HG02571 (cell line): Measurements from ENCODE around the gene TCOF1.

Source experiments
- ATAC-seq: cut with Tn5 transposase; IDR thresholded peaks from one replicate; pipeline ENCODE4 v1.9.1; 2021; ENCODE audit warnings: mild to moderate bottlenecking, moderate library complexity; ENCODE audit not compliant: unreplicated experiment

TCOF1 gene

DNA sequence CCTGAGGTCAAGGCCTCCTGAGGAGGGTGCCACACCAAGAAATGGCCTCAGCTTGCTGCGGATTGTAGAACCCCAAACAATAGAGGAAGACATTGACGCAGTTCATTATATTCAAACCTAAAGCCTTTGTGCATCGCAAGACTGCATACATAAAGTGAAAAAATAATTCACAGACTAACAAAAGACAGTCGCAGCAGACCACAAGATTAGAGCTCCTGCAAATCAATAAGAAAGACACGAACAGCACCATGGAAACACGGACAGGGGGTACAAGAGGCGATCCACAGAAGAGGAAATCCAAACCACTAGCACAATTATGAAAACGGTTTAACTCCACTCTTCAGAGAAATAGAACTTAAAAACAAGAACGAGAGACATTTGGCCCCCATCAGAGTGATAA is 10.0 kb upstream of the TCOF1 start:
- ATAC-seq: no peak

- no peak for ATAC-seq
Observed at GRCh38 chr5:150349681-150350275, 7.7 kb upstream of the TCOF1 start.

GRCh38 chr5:150350524-150351344 is 6.8 kb upstream of the TCOF1 start:
- ATAC-seq: peak; percentile 94

DNA sequence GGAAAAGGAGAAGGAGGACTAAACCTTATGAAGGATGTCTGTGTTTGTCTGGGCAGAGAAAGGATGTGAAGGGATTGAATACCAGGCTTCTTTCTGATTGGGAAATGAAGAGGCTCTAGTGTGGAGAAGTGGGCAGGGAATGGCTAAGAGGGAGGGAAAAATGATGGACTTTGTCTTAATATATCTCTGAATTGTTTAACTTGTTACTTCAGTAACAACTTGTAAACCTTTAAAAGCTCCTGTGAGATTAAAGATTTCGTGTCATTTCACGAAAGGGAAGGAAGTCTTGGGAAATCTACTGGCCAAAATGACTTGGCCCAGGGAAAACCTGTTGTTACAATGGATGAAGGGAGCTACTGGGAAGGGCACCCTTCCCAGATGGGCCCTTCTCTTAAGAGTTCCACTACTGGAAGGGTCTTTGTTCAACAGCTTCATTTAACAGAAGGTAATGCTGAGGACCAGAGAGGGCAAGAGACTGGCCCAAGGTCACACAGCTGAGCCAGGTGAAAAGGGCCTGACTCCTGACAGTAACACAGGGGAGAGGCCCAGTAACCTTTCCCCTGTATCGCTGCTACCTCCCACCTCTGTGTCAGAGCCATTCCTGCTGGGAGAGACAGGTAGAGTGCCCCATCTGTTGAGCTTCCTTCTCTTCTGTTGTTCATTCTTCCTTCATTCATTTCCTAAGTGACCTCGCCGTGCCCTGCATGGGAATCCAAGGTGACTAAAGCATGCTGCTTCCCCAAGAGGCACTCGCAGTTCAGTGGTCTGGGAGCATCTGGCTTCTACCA is 5.1 kb upstream of the TCOF1 start:
- no peak for ATAC-seq

DNA sequence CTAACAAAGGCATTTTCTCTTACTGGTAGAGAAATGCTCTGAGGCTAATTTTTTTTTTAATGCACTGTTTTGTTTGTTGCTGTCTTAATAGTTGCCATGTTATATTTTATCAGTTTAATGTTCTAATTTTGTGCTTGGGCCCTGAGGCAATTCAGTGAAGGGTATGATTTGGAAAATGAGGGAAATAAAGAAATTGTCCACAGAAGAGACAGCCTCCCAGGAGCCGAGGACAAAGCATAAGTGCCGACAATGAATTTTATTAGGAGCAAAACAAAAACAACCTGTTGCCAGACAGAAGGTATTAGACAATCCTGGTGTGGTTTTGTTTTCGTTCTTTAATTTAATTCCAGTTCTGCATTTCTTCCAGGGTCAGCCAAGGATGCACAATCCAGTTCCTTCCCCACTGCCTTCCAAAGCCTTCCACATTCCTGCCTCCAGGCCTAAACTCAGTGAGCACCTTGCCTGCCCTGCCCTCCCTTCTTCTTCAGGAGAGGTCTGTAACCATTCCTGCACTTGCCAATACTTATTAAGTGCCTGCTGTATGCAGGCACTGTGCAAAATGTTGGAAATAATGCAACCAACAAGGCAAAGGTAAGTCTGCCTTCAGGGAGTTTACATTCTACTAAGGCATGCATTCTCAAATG is 4.3 kb upstream of the TCOF1 start:
- ATAC-seq: no peak

GRCh38 chr5:150355791-150356190 is 1.7 kb upstream of the TCOF1 start:
- no peak for ATAC-seq

- no peak for ATAC-seq
Observed at GRCh38 chr5:150356575-150357294, 762 bp upstream of the TCOF1 start.

GRCh38 chr5:150358261-150359095 is 981 bp downstream of the TCOF1 start:
- ATAC-seq: no peak

DNA sequence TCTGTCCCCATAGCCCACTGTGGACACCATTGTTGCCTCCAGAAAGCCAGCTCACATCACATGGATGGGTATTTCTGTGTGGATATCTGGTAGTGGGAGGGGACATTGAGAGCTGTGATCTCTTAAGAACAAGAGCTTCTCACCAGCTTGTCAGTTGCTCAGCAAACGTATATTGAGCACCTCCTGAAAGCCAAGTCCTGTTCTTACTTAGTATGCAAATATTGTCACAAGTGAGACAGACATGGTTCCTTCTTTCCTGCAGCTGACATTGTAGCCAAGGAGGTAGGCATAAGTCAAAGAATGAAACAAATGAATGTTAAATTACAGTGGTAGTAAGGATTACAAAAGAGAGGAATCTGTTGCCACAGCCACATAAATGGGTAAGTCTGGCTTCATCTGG is 3.8 kb downstream of the TCOF1 start:
- peak; percentile 47 for ATAC-seq

DNA sequence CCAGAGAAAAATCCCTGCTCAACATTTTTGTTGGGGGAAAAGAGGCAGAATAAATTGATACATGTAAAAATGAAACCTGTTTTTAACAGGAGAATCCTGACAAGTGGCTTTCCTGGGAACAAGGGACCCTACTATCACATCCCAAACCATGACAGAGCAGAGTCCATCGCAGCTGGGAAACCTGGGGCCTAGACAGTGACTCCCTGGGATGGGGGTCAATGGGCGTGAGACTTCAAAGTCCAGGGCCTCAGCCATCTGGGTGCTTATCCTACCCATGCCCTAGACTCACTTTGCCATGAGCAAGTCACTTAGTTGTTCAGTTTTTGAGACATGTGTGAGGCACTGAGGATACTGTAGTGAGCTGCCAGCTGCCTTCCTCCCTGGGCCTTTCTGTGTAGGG is 5.7 kb downstream of the TCOF1 start:
- ATAC-seq: no peak

- no peak for ATAC-seq
Observed at GRCh38 chr5:150364004-150364403, 6.5 kb downstream of the TCOF1 start.

DNA sequence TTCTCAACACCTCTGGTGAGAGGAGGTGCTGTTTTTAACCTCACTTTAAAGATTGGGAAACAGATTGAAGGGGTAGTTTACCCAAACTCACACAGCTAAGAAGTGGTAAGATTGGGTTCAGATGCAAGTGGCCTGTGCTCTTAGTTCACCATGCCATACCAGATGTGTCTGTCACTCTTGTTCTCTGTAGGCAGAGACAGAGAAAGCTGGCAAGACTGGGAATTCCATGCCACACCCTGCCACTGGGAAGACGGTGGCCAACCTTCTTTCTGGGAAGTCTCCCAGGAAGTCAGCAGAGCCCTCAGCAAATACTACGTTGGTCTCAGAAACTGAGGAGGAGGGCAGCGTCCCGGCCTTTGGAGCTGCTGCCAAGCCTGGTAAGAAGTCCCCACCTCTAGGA is 11.0 kb downstream of the TCOF1 start:
- no peak for ATAC-seq

- no peak for ATAC-seq
Observed at GRCh38 chr5:150372639-150373038, 15.1 kb downstream of the TCOF1 start.

DNA sequence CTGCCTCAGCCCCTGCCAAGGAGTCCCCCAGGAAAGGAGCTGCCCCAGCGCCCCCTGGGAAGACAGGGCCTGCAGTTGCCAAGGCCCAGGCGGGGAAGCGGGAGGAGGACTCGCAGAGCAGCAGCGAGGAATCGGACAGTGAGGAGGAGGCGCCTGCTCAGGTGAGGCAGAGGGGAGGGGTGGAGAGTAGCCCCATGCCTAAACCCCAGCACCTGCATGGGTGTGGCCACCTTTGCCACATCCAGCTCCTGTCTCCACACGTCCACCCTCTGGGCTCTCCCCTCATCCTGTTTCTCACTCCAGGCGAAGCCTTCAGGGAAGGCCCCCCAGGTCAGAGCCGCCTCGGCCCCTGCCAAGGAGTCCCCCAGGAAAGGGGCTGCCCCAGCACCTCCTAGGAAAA is 17.2 kb downstream of the TCOF1 start:
- ATAC-seq: no peak

DNA sequence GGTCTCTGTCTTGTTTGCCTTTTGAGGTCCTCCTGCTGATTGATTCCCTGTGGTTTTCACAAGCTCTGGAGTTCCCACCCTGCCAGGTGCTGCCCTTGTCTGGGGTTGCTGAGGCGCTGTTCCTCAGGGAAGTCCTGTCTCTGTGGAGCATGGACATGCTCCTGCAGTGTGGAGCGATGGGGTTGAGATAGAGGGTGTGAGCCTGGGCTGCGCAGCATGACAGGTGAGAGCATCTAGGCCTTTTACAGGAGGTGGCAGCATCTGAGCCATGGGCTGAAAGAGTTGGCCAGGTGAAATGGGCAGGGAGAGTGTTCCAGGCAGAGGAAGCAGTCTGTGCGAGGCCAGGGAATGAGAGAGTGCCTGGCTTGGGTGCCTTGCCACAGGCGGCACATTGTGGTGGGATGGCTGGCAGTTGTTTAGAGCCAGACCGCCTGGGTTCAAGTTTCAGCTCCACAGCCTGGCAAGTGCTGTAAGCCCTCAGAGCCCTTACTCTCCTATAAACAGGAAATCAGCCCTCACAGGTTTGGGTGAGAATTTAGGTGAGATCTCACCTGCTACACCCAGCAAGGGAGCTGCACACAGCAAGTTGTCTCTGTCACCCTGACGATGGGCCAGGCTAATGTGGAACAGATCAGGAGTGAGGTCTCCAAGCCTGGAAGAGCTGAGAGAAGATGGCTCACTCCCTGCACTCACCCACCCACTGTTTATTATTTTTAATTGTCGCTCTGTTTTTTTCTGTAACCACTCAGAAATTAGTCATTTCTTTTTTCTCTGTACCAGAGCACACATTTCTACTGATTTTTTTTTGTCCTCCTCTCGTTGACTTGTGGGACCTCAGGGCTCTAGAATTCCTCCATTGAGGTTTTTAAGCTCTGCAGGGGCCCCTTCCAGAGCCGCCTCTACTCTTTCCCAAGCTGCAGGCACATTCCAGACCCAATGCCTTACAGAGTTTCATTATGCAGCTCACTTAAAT is 19.6 kb downstream of the TCOF1 start:
- no peak for ATAC-seq

GRCh38 chr5:150377964-150378694 is 20.6 kb downstream of the TCOF1 start:
- no peak for ATAC-seq

GRCh38 chr5:150384701-150385100 is 27.2 kb downstream of the TCOF1 start:
- ATAC-seq: no peak
